IMR-90 (cell line): ENCODE results near the gene CYB561D2. TPM values are rescaled to one million over a fixed set of nuclear protein-coding genes. Genes with fewer than 3 reads are reported as not detected.

Experiments
- ATAC-seq: fragments of 200-7000 bp; cut with Tn5 transposase; 2 replicates; pipeline ENCODE4 v1.9.1; 2020; ENCODE audit warnings: low read depth, mild to moderate bottlenecking, moderate library complexity
- BruUV-seq: library from RNA; stranded (reverse); fragments of 400-500 nt; replicated peaks from 2 replicates; lab custom pipeline; 2021; lab: Mats Ljungman, UMichigan
- CTCF ChIA-PET: fragments of 300-600 bp; formaldehyde crosslinking; extraction: SDS; loops from one replicate; lab custom pipeline; 2021; ENCODE audit warnings: antibody characterized with exemption; lab: Yijun Ruan, JAX
- POLR2A ChIA-PET: fragments of 300-600 bp; sonication (Branson Sonifier 250); formaldehyde crosslinking; loops from one replicate; lab custom pipeline; 2022; ENCODE audit warnings: antibody characterized with exemption; ENCODE audit not compliant: unreplicated experiment; lab: Charles Lee
- DNase-seq: peaks from one replicate; pipeline ENCODE4 v3.0.0; 2013
- H2AFZ ChIP-seq: replicated peaks from 2 replicates; pipeline ENCODE3; 2013; ENCODE audit warnings: low read length, mild to moderate bottlenecking; ENCODE audit not compliant: poor library complexity
- H2AK5ac ChIP-seq: 2 replicates; pipeline ENCODE4 v1.6.1; 2013; ENCODE audit warnings: low read depth, low read length, inconsistent platforms
- H2AK9ac ChIP-seq: replicated peaks from 2 replicates; pipeline ENCODE3; 2013; ENCODE audit warnings: mild to moderate bottlenecking, low read depth, low read length, moderate library complexity; ENCODE audit not compliant: poor library complexity
- H2BK120ac ChIP-seq: 2 replicates; pipeline ENCODE4 v1.6.1; 2013; ENCODE audit warnings: low read depth, low read length, inconsistent platforms
- H2BK15ac ChIP-seq: 3 replicates; pipeline ENCODE4 v1.6.1; 2013; ENCODE audit warnings: low read depth, low read length, inconsistent platforms
- H2BK20ac ChIP-seq: 2 replicates; pipeline ENCODE4 v1.6.1; 2013; ENCODE audit warnings: low read depth, mild to moderate bottlenecking, inconsistent platforms, low read length, moderate library complexity
- H2BK5ac ChIP-seq: 2 replicates; pipeline ENCODE4 v1.6.1; 2013; ENCODE audit warnings: mild to moderate bottlenecking, low read depth, low read length, inconsistent platforms; ENCODE audit not compliant: poor library complexity, severe bottlenecking
- H3K14ac ChIP-seq: replicated peaks from 2 replicates; pipeline ENCODE4 v1.6.1; 2013; ENCODE audit warnings: low read depth, low read length, inconsistent platforms
- H3K18ac ChIP-seq: 2 replicates; pipeline ENCODE4 v1.6.1; 2013; ENCODE audit warnings: low read depth, low read length, control low read depth
- H3K23ac ChIP-seq: 2 replicates; pipeline ENCODE4 v1.6.1; 2013; ENCODE audit warnings: low read depth, low read length, inconsistent platforms
- H3K27ac ChIP-seq: 2 replicates; pipeline ENCODE4 v1.5.1; 2013; ENCODE audit warnings: mild to moderate bottlenecking, control low read depth, low read length; ENCODE audit not compliant: insufficient read depth
- H3K27me3 ChIP-seq: 2 replicates; pipeline ENCODE4 v1.6.1; 2013; ENCODE audit warnings: low read length; ENCODE audit not compliant: control insufficient read depth, insufficient read depth
- H3K36me3 ChIP-seq: 2 replicates; pipeline ENCODE4 v1.6.1; 2013; ENCODE audit warnings: low read length, mixed read lengths; ENCODE audit not compliant: control insufficient read depth, insufficient read depth
- H3K4ac ChIP-seq: 2 replicates; pipeline ENCODE4 v1.6.1; 2013; ENCODE audit warnings: low read depth, low read length, inconsistent platforms
- H3K4me1 ChIP-seq: 2 replicates; pipeline ENCODE4 v1.6.1; 2013; ENCODE audit warnings: low read length, mixed read lengths; ENCODE audit not compliant: control insufficient read depth, insufficient read depth
- H3K4me2 ChIP-seq: 2 replicates; pipeline ENCODE4 v1.6.1; 2013; ENCODE audit warnings: low read depth, mild to moderate bottlenecking, control low read depth, low read length, moderate library complexity
- H3K4me3 ChIP-seq: 2 replicates; pipeline ENCODE4 v1.5.1; 2013; ENCODE audit warnings: low read depth, mild to moderate bottlenecking, control low read depth, low read length, moderate library complexity; ENCODE audit not compliant: insufficient read depth
- H3K56ac ChIP-seq: 2 replicates; pipeline ENCODE4 v1.6.1; 2013; ENCODE audit warnings: low read length, inconsistent platforms; ENCODE audit not compliant: insufficient read depth; ENCODE audit errors: extremely low read depth
- H3K79me1 ChIP-seq, 2 experiments: 2 replicates each; pipeline ENCODE4 v1.6.1; 2013; ENCODE audit warnings: low read length in 2 of 2, inconsistent platforms in 1 of 2, low read depth in 1 of 2
- H3K9ac ChIP-seq: 2 replicates; pipeline ENCODE4 v1.6.1; 2013; ENCODE audit warnings: low read depth, low read length, control low read depth
- H3K9me1 ChIP-seq: 2 replicates; pipeline ENCODE4 v1.6.1; 2013; ENCODE audit warnings: low read length, inconsistent platforms; ENCODE audit not compliant: insufficient read depth
- H3K9me3 ChIP-seq: 2 replicates; pipeline ENCODE4 v1.6.1; 2013; ENCODE audit warnings: low read length; ENCODE audit not compliant: control insufficient read depth, insufficient read depth
- H4K20me1 ChIP-seq: 2 replicates; pipeline ENCODE4 v1.6.1; 2013; ENCODE audit warnings: low read length, inconsistent platforms; ENCODE audit not compliant: insufficient read depth
- H4K5ac ChIP-seq: 2 replicates; pipeline ENCODE4 v1.6.1; 2013; ENCODE audit warnings: mild to moderate bottlenecking, low read depth, low read length, control low read depth
- H4K8ac ChIP-seq, 2 experiments: 2 replicates each; pipeline ENCODE4 v1.6.1; 2013; ENCODE audit warnings: low read depth in 2 of 2, low read length in 2 of 2, control low read depth in 1 of 2, inconsistent platforms in 1 of 2
- H4K91ac ChIP-seq: 2 replicates; pipeline ENCODE4 v1.6.1; 2013; ENCODE audit warnings: low read depth, low read length, inconsistent platforms; ENCODE audit not compliant: insufficient read depth
- BHLHE40 ChIP-seq: fragments of 150-350 bp; IDR thresholded peaks from 2 replicates; pipeline ENCODE4 v1.6.1; 2016; ENCODE audit warnings: mild to moderate bottlenecking, low read depth, low read length
- CEBPB ChIP-seq: IDR thresholded peaks from 2 replicates; pipeline ENCODE4 v1.6.1; 2012; ENCODE audit warnings: low read depth, low read length, improper control_type of control experiment
- CHD1 ChIP-seq: IDR thresholded peaks from 2 replicates; pipeline ENCODE4 v1.6.1; 2012; ENCODE audit warnings: low read depth, low read length, improper control_type of control experiment
- FOS ChIP-seq: fragments of 150-350 bp; IDR thresholded peaks from 2 replicates; pipeline ENCODE4 v1.6.1; 2016; ENCODE audit warnings: low read depth, low read length
- MAFK ChIP-seq: IDR thresholded peaks from 2 replicates; pipeline ENCODE4 v1.6.1; 2012; ENCODE audit warnings: low read depth, low read length, improper control_type of control experiment
- MAZ ChIP-seq: IDR thresholded peaks from 2 replicates; pipeline ENCODE4 v1.6.1; 2012; ENCODE audit warnings: low read depth, mild to moderate bottlenecking, low read length, improper control_type of control experiment, moderate library complexity, borderline replicate concordance
- NFE2L2 ChIP-seq: fragments of 150-350 bp; IDR thresholded peaks from 2 replicates; pipeline ENCODE4 v1.6.1; 2016; ENCODE audit warnings: low read depth, mild to moderate bottlenecking, low read length
- POLR2A ChIP-seq: IDR thresholded peaks from 2 replicates; pipeline ENCODE4 v1.6.1; 2012; ENCODE audit warnings: mild to moderate bottlenecking, low read depth, low read length
- RAD21 ChIP-seq: IDR thresholded peaks from 2 replicates; pipeline ENCODE4 v1.6.1; 2012; ENCODE audit warnings: low read length, improper control_type of control experiment
- RCOR1 ChIP-seq: IDR thresholded peaks from 2 replicates; pipeline ENCODE4 v1.6.1; 2012; ENCODE audit warnings: mild to moderate bottlenecking, low read length, improper control_type of control experiment; ENCODE audit not compliant: insufficient replicate concordance
- RFX5 ChIP-seq: IDR thresholded peaks from 2 replicates; pipeline ENCODE4 v1.8.0; 2012; ENCODE audit warnings: low read depth, mild to moderate bottlenecking, low read length, moderate library complexity
- SMC3 ChIP-seq: fragments of 150-350 bp; IDR thresholded peaks from 2 replicates; pipeline ENCODE4 v1.6.1; 2016; ENCODE audit warnings: low read depth, mild to moderate bottlenecking, antibody characterized with exemption, low read length, moderate library complexity
- WGBS, 2 experiments: methylation state at CpG; one replicate each; pipeline versions ENCODE4 v1.1.5 to v1.1.7; 2013; ENCODE audit warnings: missing lambda C conversion rate in 2 of 2; ENCODE audit not compliant: insufficient read length in 1 of 2; ENCODE audit errors: extremely low coverage in 2 of 2; 5-methylcytosine and 5-hydroxymethylcytosine counted together
- dilution Hi-C: fragments of 300-500 bp; cut with HindIII; formaldehyde crosslinking; loops from one replicate; pipeline ENCODE4 v1.14.3; 2018; ENCODE audit warnings: low sequenced_read_pairs; ENCODE audit not compliant: unreplicated experiment
- in situ Hi-C: fragments of 300-500 bp; cut with MboI; formaldehyde crosslinking; loops from 3 replicates; pipeline ENCODE4 v1.14.3; 2019; ENCODE audit warnings: low sequenced_read_pairs, inconsistent platforms, mixed read lengths
- intact Hi-C: fragments of 100-400 bp; cut with micrococcal nuclease; formaldehyde crosslinking; loops from 2 replicates; pipeline ENCODE4 v1.10.0; 2022
- polyA plus RNA-seq, 3 experiments: library from polyadenylated mRNA; depleted of rRNA; stranded (reverse); fragments of >200 nt; gene quantifications; 2 replicates each; pipeline ENCODE4 v1.2.3, GENCODE V29; 2012; ENCODE audit warnings: low replicate concordance in 1 of 3
- total RNA-seq: library from RNA; depleted of rRNA; stranded (reverse); fragments of >200 nt; gene quantifications from 2 replicates; pipeline ENCODE4 v1.2.3, GENCODE V29; 2012
- TF ChIP-seq, protein P1 (sequence below): conservative IDR thresholded peaks from 2 replicates; pipeline ENCODE4 v1.5.1; 2012; ENCODE audit warnings: mild to moderate bottlenecking, low read depth, low read length, improper control_type of control experiment
- TF ChIP-seq, protein P2 (sequence below): fragments of 150-350 bp; IDR thresholded peaks from 2 replicates; pipeline ENCODE4 v1.6.1; 2017; ENCODE audit warnings: mild to moderate bottlenecking, antibody characterized with exemption, low read length, low read depth

The CYB561D2 gene
- total and polyA plus RNA-seq, 2 of the 4 experiments (the other 2 are of a cell fraction), result 29.2 to 31.7 TPM

DNA sequence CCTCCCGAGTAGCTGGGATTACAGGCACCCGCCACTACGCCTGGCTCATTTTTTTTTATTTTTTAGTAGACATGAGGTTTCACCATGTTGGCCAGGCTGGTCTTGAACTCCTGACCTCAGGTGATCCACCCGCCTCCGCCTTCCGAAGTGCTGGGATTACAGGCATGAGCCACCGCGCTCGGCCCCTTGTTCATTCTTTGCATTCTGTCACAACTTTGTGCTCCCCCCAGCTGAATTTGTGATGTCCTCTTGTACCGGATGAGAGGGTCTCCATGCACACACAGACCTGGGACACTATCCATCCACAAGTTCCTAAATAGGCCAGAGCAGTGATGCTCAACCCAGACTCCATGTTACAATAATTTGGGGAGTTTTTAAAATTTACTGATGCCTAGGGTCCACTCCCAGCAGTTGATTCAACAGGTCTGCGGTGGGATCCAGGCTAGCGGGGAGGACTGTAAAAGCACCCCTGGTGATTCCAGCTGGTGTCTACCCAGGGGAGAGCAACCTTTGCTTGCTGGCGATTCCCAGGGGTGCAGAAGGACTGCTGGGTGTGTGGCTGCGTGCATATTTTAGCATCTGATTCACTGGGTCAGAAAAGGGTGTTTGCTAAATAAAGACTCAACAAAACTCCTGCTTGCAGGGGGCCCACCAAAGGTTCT, 11.0 kb upstream of the CYB561D2 start:
- H4K20me1 ChIP-seq, result peaks cover 22% of the 10 kb centered on the region
- peak overlapping the region; percentile 73 for H4K91ac ChIP-seq
- peak overlapping the region; percentile 24; the same call in 1 of the 2 replicates for H2AK5ac ChIP-seq
- BruUV-seq, result no TSS peak
- no peak overlapping the region for H3K18ac ChIP-seq
- no peaks in the 10 kb centered on the region for H3K27me3 ChIP-seq
- peak overlapping the region; percentile 59 to 97 for H4K8ac ChIP-seq
- H2BK20ac ChIP-seq, result peak overlapping the region; percentile 21; the same call in 1 of the 2 replicates
- peak overlapping the region; percentile 39 for H3K4ac ChIP-seq
- POLR2A ChIA-PET, result no interaction called here
- H3K4me3 ChIP-seq, result peak overlapping the region; percentile 43; the same call in 1 of the 2 replicates
- intact Hi-C loops, result no loop called here
- peak overlapping the region; percentile 65 for H3K14ac ChIP-seq
- H3K27ac ChIP-seq, result no peak overlapping the region
- dilution Hi-C loops, result no loop called here
- H3K4me2 ChIP-seq, result peak overlapping the region; percentile 79
- H3K9ac ChIP-seq, result peak overlapping the region; percentile 69; the same call in 1 of the 2 replicates
- no peak for TF ChIP-seq RCOR1
- no peak for TF ChIP-seq FOS
- no peak for TF ChIP-seq POLR2A
- no peak for TF ChIP-seq CHD1
- no peak for TF ChIP-seq RFX5
- TF ChIP-seq, protein P1, sequence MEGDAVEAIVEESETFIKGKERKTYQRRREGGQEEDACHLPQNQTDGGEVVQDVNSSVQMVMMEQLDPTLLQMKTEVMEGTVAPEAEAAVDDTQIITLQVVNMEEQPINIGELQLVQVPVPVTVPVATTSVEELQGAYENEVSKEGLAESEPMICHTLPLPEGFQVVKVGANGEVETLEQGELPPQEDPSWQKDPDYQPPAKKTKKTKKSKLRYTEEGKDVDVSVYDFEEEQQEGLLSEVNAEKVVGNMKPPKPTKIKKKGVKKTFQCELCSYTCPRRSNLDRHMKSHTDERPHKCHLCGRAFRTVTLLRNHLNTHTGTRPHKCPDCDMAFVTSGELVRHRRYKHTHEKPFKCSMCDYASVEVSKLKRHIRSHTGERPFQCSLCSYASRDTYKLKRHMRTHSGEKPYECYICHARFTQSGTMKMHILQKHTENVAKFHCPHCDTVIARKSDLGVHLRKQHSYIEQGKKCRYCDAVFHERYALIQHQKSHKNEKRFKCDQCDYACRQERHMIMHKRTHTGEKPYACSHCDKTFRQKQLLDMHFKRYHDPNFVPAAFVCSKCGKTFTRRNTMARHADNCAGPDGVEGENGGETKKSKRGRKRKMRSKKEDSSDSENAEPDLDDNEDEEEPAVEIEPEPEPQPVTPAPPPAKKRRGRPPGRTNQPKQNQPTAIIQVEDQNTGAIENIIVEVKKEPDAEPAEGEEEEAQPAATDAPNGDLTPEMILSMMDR, result no peak
- TF ChIP-seq NFE2L2, result no peak
- no peak for TF ChIP-seq MAFK
- no peak for TF ChIP-seq CEBPB
- TF ChIP-seq SMC3, result no peak
- TF ChIP-seq MAZ, result no peak
- TF ChIP-seq RAD21, result no peak
- TF ChIP-seq, protein P2, sequence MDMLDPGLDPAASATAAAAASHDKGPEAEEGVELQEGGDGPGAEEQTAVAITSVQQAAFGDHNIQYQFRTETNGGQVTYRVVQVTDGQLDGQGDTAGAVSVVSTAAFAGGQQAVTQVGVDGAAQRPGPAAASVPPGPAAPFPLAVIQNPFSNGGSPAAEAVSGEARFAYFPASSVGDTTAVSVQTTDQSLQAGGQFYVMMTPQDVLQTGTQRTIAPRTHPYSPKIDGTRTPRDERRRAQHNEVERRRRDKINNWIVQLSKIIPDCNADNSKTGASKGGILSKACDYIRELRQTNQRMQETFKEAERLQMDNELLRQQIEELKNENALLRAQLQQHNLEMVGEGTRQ, result no peak
- no peak for TF ChIP-seq BHLHE40
- peak overlapping the region; percentile 94 for H2AFZ ChIP-seq
- peak overlapping the region; percentile 58 for H2BK120ac ChIP-seq
- peaks cover 17% of the 10 kb centered on the region for H3K9me1 ChIP-seq
- H3K23ac ChIP-seq, result peak overlapping the region; percentile 34
- peak overlapping the region; percentile 12 for H2AK9ac ChIP-seq
- peaks cover 24% of the 10 kb centered on the region for H3K4me1 ChIP-seq
- WGBS, 2 experiments, result 97% methylated on average over 5 of the region's 14 CpGs; no CpG with 5 or more reads in 1 of the 2 experiments
- H3K36me3 ChIP-seq, result no peaks in the 10 kb centered on the region; the same call in 1 of the 2 replicates
- H3K9me3 ChIP-seq, result no peaks in the 10 kb centered on the region
- in situ Hi-C loops, result loop anchor here (25.0 kb wide), 3 partner anchors 1048 to 1823 kb away; partner anchors contain the start of genes ABHD14B, GPR62, MANF and PCBP4
- peak overlapping the region; percentile 58; the same call in 1 of the 3 replicates for H2BK15ac ChIP-seq
- CTCF ChIA-PET, result no interaction called here
- no peak overlapping the region for H4K5ac ChIP-seq
- peak overlapping the region; percentile 4; the same call in 1 of the 2 replicates for H3K56ac ChIP-seq
- no peak for ATAC-seq
- peak overlapping the region; percentile 82 for H2BK5ac ChIP-seq
- peak; percentile 45 for DNase-seq
- H3K79me1 ChIP-seq, result peaks cover 15 to 43% of the 10 kb centered on the region in 2 experiments; a peak in 3 of 4 replicates
